ENCODE measurements around the gene NUB1.
"Not testable (repeated sequence)": the region's sequence is repeated elsewhere in the genome, so short reads cannot be mapped to it uniquely, and the experiment has no call there.

NUB1 gene, protein sequence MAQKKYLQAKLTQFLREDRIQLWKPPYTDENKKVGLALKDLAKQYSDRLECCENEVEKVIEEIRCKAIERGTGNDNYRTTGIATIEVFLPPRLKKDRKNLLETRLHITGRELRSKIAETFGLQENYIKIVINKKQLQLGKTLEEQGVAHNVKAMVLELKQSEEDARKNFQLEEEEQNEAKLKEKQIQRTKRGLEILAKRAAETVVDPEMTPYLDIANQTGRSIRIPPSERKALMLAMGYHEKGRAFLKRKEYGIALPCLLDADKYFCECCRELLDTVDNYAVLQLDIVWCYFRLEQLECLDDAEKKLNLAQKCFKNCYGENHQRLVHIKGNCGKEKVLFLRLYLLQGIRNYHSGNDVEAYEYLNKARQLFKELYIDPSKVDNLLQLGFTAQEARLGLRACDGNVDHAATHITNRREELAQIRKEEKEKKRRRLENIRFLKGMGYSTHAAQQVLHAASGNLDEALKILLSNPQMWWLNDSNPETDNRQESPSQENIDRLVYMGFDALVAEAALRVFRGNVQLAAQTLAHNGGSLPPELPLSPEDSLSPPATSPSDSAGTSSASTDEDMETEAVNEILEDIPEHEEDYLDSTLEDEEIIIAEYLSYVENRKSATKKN

DNA sequence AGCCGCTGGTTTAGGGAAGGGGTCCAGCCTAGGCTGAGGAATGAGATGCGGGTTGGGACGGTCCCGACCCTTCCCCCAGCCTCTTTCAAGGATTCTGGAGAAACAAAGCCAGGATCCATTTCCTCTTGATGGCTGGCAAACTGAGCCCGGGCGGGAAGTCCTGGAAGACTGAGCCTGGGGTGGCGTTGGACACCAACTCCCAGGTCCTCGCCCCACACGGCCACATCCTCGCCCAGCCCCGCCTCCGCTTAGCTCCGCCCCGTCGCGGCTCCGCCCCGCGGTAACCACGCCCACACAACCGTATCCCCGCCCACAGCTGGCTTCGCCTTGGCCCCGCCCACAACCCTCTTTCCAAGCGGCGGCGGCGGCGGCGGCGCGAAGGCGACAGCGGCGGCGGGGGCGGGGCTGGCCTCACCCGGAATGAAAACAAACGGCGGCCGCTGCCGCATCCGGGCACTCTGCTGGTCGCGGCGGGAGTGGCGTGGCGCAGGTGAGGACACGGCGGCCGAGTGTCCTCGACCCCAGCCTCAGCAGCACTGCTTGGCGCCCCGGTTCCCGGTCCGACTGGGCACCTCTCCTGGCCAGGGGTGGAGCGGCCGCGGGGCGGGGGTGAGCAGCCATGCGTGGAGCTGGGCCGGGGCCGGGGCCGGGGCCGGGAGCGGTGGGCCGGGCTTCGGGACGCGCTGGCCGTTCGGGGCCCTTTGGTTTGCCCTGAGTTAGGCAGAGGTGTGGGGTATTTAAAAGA, at the start of gene NUB1:
Gene NUB1 (plus strand): TSS at position 456 of the 745 bp plus-strand sequence. CDS start 3,538 bp downstream, outside the sequence.
- DNase-seq (ENCODE audit: low spot score): peak; percentile 90

- no peak for DNase-seq (ENCODE audit: low spot score)
Observed at GRCh38 chr7:151292850-151293249, 48.8 kb upstream of the NUB1 start.

GRCh38 chr7:151296202-151296992, 45.2 kb upstream of the NUB1 start:
- no peak for DNase-seq (ENCODE audit: low spot score)

GRCh38 chr7:151298765-151299164, 42.8 kb upstream of the NUB1 start:
- no peak for DNase-seq (ENCODE audit: low spot score)

GRCh38 chr7:151299530-151299929, 42.1 kb upstream of the NUB1 start:
- no peak for DNase-seq (ENCODE audit: low spot score)

DNA sequence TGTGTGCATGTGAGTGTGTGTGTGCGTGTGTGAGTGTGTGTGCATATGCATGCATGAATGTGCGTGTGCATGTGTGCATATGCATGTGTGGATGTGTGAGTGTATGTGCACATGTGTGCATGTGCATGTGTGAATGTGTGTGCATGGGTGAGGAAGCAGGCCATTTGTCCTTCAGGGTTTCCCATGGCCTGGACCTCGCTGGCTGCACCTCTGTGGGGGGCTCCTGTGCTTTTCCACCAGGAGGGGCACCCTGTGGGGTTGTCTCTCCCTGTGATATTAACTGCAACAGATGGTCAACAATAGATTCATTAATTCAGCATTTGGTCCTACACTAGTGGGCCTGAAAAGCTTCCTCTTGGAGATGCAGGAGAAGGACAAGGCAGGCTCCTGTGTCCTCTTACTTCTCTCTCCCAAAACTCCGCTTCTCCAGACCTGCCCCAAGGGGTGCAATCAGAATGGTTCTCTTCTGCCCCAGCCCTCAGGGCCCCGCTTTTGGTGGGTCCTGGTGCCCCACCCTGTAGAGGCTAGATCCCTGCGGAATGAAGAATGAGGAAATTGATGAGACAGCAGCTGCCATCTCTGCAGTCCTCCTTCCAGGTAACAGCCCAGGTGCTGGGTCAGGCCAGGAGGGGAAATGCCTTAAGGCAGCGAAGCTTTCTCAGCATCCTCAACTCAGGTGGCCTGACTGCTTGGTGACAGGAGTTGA, 41.5 kb upstream of the NUB1 start:
- no peak for DNase-seq (ENCODE audit: low spot score)

DNA sequence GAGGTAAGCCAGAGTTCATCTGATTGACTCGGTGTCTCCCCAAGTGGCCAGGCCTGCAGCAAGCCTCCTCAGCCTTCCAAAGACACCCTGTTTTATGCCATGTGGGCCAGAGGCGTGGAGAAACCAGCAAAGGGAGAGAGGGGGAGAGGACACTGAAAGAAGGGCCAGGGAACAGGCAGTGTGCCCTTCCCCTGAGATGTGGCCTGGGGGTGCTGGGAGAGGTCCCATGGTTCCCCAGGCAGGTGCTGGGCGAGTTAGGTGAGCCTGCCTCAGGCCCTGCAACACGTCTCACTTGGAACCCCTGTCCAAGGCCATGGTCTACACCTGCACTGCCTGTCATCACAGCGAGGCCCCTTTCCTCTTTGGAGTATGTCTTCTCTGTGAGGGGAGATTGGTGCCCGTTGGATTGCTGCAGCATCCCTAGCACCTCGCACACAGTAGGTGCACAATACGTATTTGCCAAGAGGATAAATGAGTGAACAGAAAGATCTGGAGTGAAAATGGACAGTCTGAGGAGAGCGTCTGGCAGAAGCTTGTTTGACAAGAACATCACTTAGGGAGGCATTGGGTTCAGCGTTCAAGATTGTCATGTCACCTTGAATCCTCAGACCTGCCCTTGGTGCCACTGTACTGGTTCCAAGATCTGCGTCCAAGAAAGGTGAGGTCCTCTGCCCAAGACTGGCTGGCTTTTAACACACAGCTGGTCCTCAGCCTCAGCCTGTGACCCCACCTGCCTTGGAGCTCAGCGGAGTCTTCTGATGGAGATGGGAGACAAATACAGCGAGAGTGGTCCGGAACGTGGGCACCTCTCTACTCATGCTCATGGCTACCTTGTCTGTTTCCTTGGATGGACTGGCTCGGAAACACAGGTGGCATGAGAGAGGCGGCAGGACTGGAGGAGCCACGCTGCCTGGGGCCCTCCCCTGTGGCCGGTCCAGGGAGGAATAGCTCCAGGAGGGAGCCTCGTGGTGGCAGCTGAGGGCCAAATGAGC, 39.8 kb upstream of the NUB1 start:
- DNase-seq (ENCODE audit: low spot score): no peak

GRCh38 chr7:151304251-151304650, 37.4 kb upstream of the NUB1 start:
- not testable (repeated sequence) for DNase-seq (ENCODE audit: low spot score)

GRCh38 chr7:151304856-151305255, 36.8 kb upstream of the NUB1 start:
- no peak for DNase-seq (ENCODE audit: low spot score)

DNA sequence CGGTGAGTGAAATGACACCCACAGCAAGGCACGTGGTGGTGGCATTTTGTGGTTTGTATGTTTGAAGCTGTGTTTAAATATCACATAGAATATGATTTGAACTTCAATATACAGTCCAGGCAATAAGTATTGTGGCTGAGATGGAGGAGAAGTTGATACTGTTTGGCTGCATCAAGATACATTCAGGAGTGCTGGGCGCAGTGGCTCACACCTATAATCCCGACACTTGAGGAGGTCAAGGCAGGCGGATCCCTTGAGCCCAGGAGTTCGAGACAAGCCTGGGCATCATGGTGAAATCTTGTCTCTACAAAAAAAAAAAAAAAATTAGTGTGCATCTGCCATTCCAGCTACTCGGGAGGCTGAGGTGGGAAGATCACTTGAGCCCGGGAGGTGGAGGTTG, 35.2 kb upstream of the NUB1 start:
- no peak for DNase-seq (ENCODE audit: low spot score)

DNA sequence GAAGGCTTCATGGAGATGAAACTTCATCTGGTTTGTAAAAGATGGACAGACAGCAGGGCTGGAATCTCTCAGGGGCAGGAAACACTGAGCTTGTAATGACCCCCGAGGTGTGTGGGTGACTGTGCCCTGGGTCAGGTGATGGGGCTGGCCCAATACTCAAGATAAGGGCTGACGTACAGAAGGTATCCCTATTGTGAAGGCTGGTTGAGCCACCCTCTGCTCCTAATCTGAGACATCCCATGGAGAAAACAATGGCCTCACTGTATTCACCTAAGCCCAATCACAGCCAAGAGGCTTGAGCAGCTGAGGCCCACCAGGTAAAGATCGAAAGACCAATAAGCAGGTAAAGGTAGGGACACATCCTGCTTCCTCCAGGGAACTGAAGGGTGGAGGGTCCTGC, 34.8 kb upstream of the NUB1 start:
- no peak for DNase-seq (ENCODE audit: low spot score)

DNA sequence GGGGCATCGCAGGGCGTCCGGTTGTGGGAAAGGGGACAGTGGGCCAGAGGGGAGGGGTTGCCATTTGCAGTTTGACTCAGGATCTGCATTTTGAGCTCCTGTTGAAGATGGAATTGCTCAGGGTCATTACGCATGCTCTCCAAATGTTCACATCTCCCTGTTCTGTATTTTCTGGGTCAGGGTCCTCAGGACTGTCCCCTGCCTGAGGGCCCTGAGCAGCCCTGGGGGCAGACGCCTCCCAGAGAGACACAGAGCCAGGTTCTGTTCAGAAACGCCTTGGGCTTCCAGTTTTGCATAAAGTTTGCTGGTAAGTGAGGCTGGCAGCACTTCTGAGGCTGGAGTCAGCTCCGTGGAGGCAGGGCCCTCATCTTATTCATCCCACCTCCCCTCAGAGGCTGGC, 34.1 kb upstream of the NUB1 start:
- no peak for DNase-seq (ENCODE audit: low spot score)

DNA sequence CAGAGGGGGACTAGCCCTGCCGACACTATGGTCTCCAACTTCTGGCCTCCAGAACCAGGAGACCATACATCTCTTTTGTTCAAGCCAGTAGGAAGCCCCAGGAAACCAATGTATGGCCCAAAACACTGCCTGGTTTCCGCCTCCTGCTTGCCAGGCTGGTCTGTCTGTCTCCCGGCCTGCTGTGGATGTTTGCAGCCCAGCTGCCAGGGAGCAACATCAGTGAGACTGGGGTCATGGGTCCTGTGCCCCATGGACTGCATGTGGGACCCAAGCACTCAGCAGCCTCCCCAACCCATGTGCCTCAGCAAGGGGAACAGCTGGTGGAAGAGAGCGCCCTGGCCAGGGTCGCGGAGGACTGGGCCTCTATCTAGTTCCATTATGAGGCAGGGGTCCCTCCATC, 33.4 kb upstream of the NUB1 start:
- no peak for DNase-seq (ENCODE audit: low spot score)

DNA sequence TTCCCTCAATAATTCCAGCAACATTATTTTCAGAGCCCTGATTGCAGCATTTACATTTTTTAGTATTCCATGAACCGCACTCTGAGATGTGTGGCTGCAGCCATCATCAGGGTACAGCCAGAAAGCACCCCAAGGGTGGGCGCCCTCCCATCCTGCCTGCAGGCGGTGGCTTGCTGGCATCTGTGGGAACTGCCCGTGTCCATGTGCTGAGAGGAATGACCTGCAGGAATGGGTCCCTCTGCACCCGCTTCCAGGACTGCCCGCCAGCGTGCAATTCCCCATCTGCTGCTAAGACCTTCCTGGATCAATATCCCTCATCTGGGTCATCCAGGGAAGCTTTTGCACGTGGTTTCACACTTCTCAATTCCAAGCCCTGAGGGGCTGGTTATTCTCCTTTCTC, 32.8 kb upstream of the NUB1 start:
- no peak for DNase-seq (ENCODE audit: low spot score)

- no peak for DNase-seq (ENCODE audit: low spot score)
Observed at GRCh38 chr7:151309311-151309710, 32.3 kb upstream of the NUB1 start.

GRCh38 chr7:151310578-151310977, 31.0 kb upstream of the NUB1 start:
- DNase-seq (ENCODE audit: low spot score): no peak

- DNase-seq (ENCODE audit: low spot score): no peak
Observed at GRCh38 chr7:151311294-151311864, 30.2 kb upstream of the NUB1 start.

DNA sequence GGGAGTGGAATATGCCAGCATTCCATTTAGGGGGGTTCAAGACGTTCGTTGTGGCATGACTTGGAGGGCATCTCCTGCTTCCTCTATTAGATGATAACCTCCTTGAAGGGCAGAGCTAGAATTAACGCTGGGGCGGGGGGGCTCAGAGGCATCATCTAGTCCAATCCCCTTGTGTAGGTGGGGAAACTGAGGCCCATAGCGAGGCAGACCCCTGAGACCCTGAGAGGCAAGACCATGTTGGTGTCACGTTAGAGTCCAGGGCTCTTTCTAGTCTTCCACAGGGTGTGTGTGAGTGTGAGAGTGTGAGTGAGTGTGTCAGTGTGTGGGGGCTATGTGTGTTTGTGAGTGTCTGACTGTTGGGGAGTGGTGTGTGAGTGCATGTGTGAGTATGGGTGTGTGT, 29.3 kb upstream of the NUB1 start:
- no peak for DNase-seq (ENCODE audit: low spot score)

- DNase-seq (ENCODE audit: low spot score): no peak
Observed at GRCh38 chr7:151312831-151313809, 28.5 kb upstream of the NUB1 start.

Data from germinal center (tissue), 1 donor.